Esophagus squamous epithelium (tissue), 5 donors: ENCODE data around the gene DPH7. TPM values are rescaled to one million over a fixed set of nuclear protein-coding genes. Genes with fewer than 3 reads are reported as not detected.
"Not testable (repeated sequence)": the region's sequence is repeated elsewhere in the genome, so short reads cannot be mapped to it uniquely, and the experiment has no call there.

Source experiments
- DNase-seq: peaks from one replicate; lab custom pipeline; 2025; lab: John Stamatoyannopoulos, UW
- H3K27ac ChIP-seq, 4 donors: fragments of 200-600 bp; sonication (generic); one replicate each; pipeline ENCODE4 v1.5.1; 2016 to 2019; ENCODE audit warnings: mild to moderate bottlenecking in 1 of 4
- H3K27me3 ChIP-seq, 4 donors: fragments of 200-600 bp; sonication (generic); 1 replicate in 3 of 4; 2 replicates in 1 of 4; pipeline versions ENCODE4 v1.5.1 to v1.6.0; 2017 to 2021; ENCODE audit warnings: antibody characterized with exemption in 1 of 4
- H3K36me3 ChIP-seq, 3 donors: fragments of 200-600 bp; sonication (generic); one replicate each; pipeline ENCODE4 v1.5.1; 2016 to 2019
- H3K4me1 ChIP-seq, 3 donors: fragments of 200-600 bp; sonication (generic); one replicate each; pipeline ENCODE4 v1.5.1; 2017 to 2019
- H3K4me3 ChIP-seq, 4 donors: fragments of 200-600 bp; sonication (generic); 1 replicate in 3 of 4; 2 replicates in 1 of 4; pipeline ENCODE4 v1.5.1; 2016 to 2019; ENCODE audit warnings: mild to moderate bottlenecking in 2 of 4, moderate library complexity in 1 of 4
- H3K9me3 ChIP-seq, 3 donors: fragments of 200-600 bp; sonication (generic); one replicate each; pipeline ENCODE4 v1.5.1; 2016 to 2019
- POLR2A ChIP-seq, 4 donors: fragments of 450-650 bp; IDR thresholded peaks; one replicate each; pipeline ENCODE4 v1.6.1; 2017; ENCODE audit warnings: antibody characterized with exemption in 4 of 4, mild to moderate bottlenecking in 4 of 4, moderate library complexity in 3 of 4
- WGBS, 2 donors: methylation state at CpG; one replicate each; pipeline ENCODE4 v1.1.5; 2018; 5-methylcytosine and 5-hydroxymethylcytosine counted together
- intact Hi-C: fragments of 100-400 bp; cut with DNase I; formaldehyde crosslinking; loops from one replicate; pipeline ENCODE4 v1.15.0; 2022
- total RNA-seq, 4 donors: library from RNA; depleted of rRNA; stranded (reverse); fragments of >200 nt; gene quantifications; one replicate each; pipeline ENCODE4 v1.1.0, GENCODE V29; 2016
- TF ChIP-seq, protein P1 (sequence below), 6 experiments: fragments of 450-650 bp in 4 of 6; fragments of 200-600 bp in 2 of 6; sonication (generic) in 2 of 6; IDR thresholded peaks; one replicate each; pipeline ENCODE4 v1.5.1; 2016 to 2019; ENCODE audit warnings: antibody characterized with exemption in 6 of 6, mild to moderate bottlenecking in 4 of 6, moderate library complexity in 4 of 6
- donor health status: DM: yes; HTN: yes; CAD: no.

The DPH7 gene
- total RNA-seq, 4 donors from 2014 or later, result 13.4 to 32.2 (median 21.7) TPM

DNA sequence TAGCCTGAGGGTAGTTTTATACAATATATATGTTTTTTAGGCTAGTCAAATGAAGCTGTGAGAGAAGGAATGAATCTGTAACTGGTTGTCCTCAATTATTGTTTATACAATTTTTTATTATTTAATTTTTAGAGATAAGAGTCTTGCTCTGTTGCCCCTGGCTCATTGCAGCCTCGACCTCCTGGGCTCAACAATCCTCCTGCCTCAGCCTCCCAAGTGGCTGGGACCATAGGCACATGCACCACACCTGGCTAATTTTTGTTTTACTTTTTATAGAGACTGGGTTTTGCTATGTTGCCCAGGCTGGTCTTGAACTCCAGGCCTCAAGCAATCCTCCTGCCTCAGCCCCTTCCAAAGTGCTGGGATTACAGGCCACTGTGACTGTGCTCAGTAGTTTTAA is 24.4 kb downstream of the DPH7 start:
- TF ChIP-seq POLR2A (IDR thresholded peaks at IDR 0.05), result no peak
- TF ChIP-seq, protein P1, sequence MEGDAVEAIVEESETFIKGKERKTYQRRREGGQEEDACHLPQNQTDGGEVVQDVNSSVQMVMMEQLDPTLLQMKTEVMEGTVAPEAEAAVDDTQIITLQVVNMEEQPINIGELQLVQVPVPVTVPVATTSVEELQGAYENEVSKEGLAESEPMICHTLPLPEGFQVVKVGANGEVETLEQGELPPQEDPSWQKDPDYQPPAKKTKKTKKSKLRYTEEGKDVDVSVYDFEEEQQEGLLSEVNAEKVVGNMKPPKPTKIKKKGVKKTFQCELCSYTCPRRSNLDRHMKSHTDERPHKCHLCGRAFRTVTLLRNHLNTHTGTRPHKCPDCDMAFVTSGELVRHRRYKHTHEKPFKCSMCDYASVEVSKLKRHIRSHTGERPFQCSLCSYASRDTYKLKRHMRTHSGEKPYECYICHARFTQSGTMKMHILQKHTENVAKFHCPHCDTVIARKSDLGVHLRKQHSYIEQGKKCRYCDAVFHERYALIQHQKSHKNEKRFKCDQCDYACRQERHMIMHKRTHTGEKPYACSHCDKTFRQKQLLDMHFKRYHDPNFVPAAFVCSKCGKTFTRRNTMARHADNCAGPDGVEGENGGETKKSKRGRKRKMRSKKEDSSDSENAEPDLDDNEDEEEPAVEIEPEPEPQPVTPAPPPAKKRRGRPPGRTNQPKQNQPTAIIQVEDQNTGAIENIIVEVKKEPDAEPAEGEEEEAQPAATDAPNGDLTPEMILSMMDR (IDR thresholded peaks at IDR 0.05), result no peak
- no peaks in the 10 kb centered on the region for H3K9me3 ChIP-seq
- DNase-seq, result no peak
- no peak overlapping the region for H3K27ac ChIP-seq
- peaks cover 6 to 59% (median 26%) of the 10 kb centered on the region in 3 donors for H3K36me3 ChIP-seq
- intact Hi-C loops, result no loop called here
- peaks cover 13 to 52% (median 14%) of the 10 kb centered on the region in 3 donors for H3K4me1 ChIP-seq
- H3K4me3 ChIP-seq, result no peak overlapping the region
- H3K27me3 ChIP-seq, result no peaks in the 10 kb centered on the region
- WGBS, 2 donors, result 82 to 83% methylated on average over 1 of the region's 1 CpG

DNA sequence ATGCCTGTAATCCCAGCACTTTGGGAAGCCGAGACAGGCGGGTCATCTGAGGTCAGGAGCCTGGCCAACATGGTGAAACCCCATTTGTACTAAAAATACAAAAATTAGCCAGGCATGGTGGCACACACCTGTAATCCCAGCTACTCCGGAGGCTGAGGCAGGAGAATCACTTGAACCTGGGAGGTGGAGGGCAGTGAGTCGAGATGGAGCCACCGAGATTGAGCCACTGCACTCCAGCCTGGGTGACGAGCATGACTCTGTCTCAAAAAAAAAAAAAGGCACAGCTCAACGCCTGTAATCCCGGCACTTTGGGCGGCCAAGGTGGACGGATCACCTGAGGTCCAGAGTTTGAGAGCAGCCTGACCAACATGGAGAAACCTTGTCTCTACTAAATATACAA is 25.1 kb downstream of the DPH7 start:
- H3K4me3 ChIP-seq, H3K27ac ChIP-seq, H3K27me3 ChIP-seq, intact Hi-C loops, H3K9me3 ChIP-seq, DNase-seq: not testable (repeated sequence)
- 80 to 87% methylated on average over 8 to 9 of the region's 10 CpGs for WGBS, 2 donors
- Histone ChIP-seq H3K36me3 (peaks cover 6 to 54% (median 26%) of the 10 kb centered on the region in 3 donors), H3K4me1 (peaks cover 13 to 58% (median 14%) of the 10 kb centered on the region in 3 donors)

DNA sequence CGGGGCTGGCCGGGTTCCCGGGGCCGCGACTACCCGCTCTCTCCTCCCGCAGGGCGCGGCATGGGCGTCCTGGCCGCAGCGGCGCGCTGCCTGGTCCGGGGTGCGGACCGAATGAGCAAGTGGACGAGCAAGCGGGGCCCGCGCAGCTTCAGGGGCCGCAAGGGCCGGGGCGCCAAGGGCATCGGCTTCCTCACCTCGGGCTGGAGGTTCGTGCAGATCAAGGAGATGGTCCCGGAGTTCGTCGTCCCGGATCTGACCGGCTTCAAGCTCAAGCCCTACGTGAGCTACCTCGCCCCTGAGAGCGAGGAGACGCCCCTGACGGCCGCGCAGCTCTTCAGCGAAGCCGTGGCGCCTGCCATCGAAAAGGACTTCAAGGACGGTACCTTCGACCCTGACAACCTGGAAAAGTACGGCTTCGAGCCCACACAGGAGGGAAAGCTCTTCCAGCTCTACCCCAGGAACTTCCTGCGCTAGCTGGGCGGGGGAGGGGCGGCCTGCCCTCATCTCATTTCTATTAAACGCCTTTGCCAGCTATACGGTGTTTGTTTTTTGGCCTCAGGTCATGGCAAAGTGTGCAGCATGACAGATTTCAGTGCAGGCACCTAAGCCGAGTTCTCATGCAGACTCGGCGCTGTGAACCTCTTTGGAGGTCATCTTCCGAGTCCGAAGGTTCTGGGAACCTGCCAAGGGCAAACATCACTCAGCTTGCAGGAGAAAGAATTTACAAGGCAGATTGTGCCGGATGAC is 26.5 kb downstream of the DPH7 start:
- H3K4me1 ChIP-seq, result peaks cover 13 to 70% (median 14%) of the 10 kb centered on the region in 3 donors
- peak overlapping the region; percentile 87 to 98 (median 94) for H3K27ac ChIP-seq
- peak overlapping the region; percentile 61 to 97 (median 94) for H3K4me3 ChIP-seq
- H3K36me3 ChIP-seq, result peaks cover 6 to 39% (median 12%) of the 10 kb centered on the region in 3 donors
- TF ChIP-seq, protein P1 (IDR thresholded peaks at IDR 0.05), result peak in 1 of 6 experiments; percentile 5
- no peak for TF ChIP-seq POLR2A (IDR thresholded peaks at IDR 0.05)
- H3K27me3 ChIP-seq, result no peaks in the 10 kb centered on the region
- no peak for DNase-seq
- WGBS, 2 donors, result 15 to 42% methylated on average over 5 of the region's 58 CpGs
- intact Hi-C loops, result no loop called here
- H3K9me3 ChIP-seq, result no peaks in the 10 kb centered on the region

DNA sequence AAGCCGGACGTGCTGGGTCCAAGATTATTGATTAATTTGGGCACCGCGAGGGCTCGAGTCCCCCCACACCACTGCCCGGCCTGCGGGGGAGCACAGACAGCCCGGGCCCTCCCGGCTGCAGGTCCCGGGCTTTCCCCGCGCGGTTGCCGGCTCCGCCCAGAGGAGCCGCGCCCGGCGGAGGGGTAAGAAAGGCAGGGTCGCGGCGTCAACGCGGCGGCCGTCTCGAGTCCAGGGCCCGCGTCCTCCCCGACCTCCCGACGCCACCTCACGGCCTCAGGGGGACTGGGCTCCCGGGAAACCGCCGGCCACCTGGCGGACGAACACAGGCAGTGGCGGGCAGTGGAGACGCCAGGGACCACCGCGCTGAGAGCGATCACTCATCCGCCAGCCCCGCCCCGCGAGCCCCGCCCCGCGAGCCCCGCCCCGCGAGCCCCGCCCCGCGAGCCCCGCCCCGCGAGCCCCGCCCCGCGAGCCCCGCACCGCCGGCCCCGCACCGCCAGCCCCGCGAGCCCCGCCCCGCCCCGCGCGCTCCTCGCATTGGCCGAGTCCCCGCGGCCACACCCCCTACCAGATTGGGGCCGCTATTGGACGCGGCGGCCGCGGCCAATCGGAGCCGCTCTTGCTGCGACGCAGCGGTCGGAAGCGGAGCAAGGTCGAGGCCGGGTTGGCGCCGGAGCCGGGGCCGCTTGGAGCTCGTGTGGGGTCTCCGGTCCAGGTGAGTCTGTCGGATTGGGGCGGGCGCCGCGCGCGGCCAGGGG is 27.3 kb downstream of the DPH7 start, which contains the start of gene MRPL41:
MRPL41 (plus strand) TSS at position 616 of the 758 bp plus-strand sequence. CDS start 203 bp downstream, outside the sequence.
- Histone ChIP-seq H3K27ac (peak within 1 kb of the TSS; percentile 87 to 98 (median 94)), H3K9me3 (no peaks in the 10 kb centered on the region), H3K27me3 (no peaks in the 10 kb centered on the region), H3K4me1 (peaks cover 13 to 67% (median 14%) of the 10 kb centered on the region in 3 donors), H3K36me3 (peaks cover 6 to 32% (median 7%) of the 10 kb centered on the region in 3 donors), H3K4me3 (peak within 1 kb of the TSS; percentile 61 to 97 (median 94))
- intact Hi-C loops, result no loop called here
- 0% methylated on average over 7 of the region's 106 CpGs; no CpG with 5 or more reads in 1 of the 2 donors for WGBS, 2 donors
- DNase-seq, result peak; percentile 45
- TF ChIP-seq POLR2A (IDR thresholded peaks at IDR 0.05), result peak in 3 of 4 donors; percentile 74 to 84 (median 80)
- TF ChIP-seq, protein P1 (IDR thresholded peaks at IDR 0.05), result peak in 5 of 6 experiments; percentile 29 to 56 (median 39)

DNA sequence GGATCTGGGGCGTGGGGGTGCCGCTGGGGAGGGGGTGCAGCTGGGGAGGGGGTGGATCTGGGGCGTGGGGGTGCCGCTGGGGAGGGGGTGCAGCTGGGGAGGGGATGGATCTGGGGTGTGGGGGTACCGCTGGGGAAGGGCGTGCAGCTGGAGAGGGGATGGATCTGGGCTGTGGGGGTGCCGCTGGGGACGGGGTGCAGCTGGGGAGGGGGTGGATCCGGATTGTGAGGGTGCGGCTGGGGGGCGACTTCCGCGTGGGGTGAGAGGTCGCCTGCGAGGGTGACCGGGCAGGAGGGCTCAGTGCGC is 27.8 kb downstream of the DPH7 start:
- H3K27me3 ChIP-seq, intact Hi-C loops, H3K9me3 ChIP-seq, DNase-seq: not testable (repeated sequence)
- peak overlapping the region; percentile 61 to 97 (median 94) for H3K4me3 ChIP-seq
- H3K27ac ChIP-seq, result peak overlapping the region; percentile 83 to 98 (median 94)
- H3K36me3 ChIP-seq, result peaks cover 2 to 26% (median 5%) of the 10 kb centered on the region in 3 donors
- peaks cover 13 to 62% (median 14%) of the 10 kb centered on the region in 3 donors for H3K4me1 ChIP-seq
- 0% methylated on average over 1 of the region's 17 CpGs; no CpG with 5 or more reads in 1 of the 2 donors for WGBS, 2 donors
